GM18507 (cell line): ENCODE results near the gene MYO3B.

Source experiments
- DNase-seq: peaks from one replicate; pipeline ENCODE4 v3.0.0; 2011; ENCODE audit warnings: low read depth; ENCODE audit not compliant: insufficient read length; ENCODE audit errors: extremely low spot score
- FAIRE-seq: peaks from 2 replicates; lab custom pipeline; 2011; peaks lifted over from hg19 to GRCh38; lab: Jason Lieb, UNC

MYO3B gene

DNA sequence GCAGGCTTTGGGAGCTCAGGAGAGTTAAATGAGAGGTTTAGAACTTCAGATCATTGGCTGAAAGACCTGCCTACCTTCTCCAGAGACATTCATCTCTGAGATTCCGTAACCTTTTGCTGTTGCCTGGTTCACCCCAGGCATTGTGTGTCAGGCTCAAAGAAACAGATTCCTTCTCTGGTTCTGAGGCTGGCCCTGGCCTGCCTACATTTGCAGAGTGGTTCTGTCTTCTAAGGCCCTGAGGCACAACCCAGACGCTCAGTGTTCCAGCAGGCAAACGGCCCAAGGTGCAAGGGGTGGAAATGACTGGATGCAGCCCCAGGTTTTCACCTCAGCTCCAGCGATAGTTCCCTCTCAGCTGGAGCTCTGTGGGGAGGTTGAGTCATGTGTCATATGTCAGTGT, 48.3 kb downstream of the MYO3B start:
- FAIRE-seq (no peak), DNase-seq (no peak)

DNA sequence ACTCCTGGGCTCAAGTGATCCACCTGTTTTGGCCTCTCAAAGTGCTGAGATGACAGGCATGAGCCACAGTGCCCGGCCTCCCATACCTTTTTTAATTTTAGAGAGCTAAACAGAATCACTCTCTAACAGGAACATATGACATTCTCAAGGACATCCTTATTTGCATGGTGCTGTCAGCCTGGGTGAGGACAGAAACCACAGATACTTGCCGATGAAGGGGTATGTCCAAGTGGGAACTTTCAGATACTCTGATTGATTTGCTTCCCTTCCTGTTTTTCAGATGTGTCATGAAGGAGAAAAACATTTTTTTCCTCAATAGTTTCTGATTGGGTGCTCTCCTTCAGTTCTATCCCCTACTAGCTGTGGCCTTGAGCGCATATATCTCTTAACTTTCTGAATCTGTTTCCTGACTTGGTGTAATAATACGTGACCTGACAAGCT, 49.6 kb downstream of the MYO3B start:
- no peak for DNase-seq
- peak; percentile 91 for FAIRE-seq

DNA sequence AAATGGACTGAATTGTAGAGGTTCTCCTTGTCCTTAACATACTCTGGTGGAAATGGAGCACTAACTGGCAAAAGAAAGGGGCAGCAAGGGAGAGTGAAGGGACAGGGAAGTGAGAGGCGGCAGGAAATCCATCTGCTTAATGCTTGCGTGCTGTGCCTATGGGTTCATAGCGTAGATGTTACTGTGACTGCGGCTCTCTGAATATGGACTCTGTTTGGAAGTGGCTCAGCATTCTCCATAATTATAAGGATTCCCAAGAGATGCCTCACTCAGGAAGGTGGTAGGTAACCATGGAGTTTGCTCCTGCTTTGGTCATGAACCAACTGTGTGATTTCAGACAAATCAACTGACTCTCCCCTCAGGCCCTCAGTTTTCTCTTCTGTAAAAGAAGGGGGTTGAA, 50.0 kb downstream of the MYO3B start:
- FAIRE-seq (no peak), DNase-seq (no peak)

DNA sequence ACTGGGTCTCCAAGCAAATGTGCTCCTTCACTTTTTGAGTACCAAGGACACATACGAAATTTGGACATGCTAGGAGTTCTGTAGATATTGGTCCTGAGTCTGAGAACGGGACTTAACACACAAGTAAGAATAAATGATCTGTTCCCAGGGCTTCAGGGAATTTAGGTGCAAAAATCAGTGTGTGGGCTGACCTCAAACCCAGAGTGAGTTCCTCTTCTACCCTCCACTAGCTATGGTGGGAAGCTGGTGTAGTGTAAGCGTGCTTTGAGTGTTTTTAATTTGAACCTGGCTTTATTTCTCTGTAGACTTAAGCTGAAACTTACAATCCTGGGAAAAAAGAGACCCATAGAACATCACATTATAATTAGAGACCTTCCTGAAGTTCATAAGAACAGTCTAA, 50.5 kb downstream of the MYO3B start:
- DNase-seq, result no peak
- no peak for FAIRE-seq

DNA sequence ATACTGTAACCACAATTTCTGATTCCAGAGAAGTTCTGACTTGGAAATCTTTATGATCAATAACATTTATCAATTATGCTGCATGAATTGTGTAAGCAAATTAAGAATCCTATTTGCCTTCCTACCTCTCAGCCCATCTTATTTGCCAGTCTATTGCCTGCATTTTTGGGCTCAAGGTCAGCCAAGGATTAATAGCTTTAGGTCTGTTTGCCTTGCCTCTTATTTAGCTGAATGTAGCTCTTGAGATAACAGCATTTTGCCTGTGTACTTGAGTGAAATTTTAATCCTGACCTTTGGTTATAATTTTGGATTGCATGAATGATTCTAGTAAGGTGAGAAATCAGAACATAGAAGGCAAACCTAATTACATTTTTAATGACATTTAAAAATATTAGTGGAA, 51.2 kb downstream of the MYO3B start:
- FAIRE-seq, result no peak
- DNase-seq, result no peak

DNA sequence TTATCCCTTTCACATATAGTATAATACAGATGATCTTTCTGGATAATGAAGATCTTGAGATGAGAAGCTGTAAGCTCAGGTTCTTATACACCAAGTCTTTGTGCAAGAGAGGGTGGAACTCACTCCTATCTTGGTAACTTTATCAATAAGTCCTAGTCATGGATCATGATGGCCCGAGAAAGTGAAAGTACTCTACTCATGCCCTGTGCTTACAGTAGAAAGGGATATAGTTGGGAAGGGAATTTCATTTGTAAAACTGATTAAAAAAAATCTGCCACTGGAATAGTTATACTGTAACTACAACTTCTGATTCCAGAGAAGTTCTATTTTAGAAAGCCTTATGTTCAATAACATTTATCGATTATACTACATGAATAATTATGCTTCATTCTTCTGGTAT, 51.8 kb downstream of the MYO3B start:
- FAIRE-seq (no peak), DNase-seq (no peak)

DNA sequence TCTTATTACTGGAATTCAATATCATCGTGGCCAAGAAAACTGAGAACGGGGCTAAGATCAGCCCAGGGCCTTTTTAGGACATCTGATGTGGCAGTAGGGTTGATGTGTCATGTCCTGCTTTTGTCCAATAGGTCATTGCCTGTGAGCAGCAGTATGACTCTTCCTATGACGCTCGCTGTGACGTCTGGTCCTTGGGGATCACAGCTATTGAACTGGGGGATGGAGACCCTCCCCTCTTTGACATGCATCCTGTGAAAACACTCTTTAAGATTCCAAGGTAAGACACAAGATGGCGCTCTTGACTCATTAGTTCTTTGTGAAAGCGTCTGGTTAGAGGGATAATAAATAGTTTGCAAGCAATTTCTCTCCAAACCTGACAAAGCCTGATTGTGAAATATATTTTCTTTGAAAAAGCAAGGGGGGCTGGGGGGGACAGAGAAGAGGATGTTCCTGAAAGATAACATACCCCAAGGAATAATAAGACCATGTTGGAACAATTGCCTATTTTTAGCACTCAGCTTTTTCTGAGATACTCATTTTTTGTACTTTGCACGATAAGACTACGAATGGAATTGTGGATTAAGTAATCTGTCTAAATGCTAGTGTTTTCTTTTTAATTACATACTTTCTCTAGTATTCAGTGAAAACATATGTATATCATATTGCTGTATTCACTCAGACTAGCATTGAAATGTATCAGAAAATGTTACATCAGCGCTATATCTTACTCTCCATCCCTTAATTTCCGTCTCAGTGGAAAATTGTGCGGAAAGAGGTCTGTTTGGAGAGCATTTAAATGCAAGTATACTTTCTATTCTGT, 58.1 kb downstream of the MYO3B start:
- FAIRE-seq, result peak; percentile 78

DNA sequence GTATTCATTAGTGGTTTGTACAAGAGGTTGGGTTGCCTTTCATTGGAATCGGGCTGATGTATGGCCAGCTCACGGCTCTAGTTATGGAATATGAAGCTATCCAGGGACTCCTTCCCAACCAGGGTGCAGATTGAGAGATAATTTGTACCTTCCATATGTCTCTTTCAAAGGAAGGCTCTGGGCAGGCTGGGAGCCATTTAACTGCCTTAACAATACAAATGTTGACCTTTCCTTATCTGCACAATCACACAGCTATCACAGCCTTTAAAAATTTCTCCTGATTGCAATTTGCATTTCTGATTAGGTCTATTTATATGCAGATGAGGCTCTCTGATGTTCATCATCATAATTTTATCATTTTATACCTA, 58.7 kb downstream of the MYO3B start:
- no peak for DNase-seq
- no peak for FAIRE-seq

More for the DNA sequence above, 58.1 kb downstream of the MYO3B start:
- DNase-seq, result peak; percentile 5

DNA sequence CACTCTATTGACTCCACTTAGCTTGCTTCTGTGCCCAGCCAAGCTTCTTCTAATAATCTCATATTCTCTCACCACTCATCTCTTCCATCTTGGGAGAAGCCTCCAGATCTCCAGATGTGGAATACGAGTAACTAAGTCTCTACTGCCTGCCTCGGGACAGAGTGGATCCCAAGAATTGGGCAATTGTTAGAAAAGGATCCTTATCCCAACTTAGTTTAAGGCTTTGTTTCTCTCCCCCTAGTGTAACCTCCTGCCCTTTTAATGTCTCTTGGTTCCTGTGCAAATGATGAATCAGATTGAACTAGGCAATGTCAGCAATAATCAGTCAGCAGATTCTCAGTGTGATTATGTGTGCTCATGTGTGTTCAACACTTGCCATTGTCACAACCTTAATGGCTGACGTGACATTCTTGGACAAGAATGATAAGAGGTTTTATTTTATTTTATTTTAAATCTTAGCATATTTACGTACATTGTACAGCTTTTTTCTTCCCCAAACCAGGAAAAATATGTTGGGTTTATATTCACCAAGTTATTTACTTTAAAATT, 59.7 kb downstream of the MYO3B start:
- FAIRE-seq (no peak), DNase-seq (no peak)

DNA sequence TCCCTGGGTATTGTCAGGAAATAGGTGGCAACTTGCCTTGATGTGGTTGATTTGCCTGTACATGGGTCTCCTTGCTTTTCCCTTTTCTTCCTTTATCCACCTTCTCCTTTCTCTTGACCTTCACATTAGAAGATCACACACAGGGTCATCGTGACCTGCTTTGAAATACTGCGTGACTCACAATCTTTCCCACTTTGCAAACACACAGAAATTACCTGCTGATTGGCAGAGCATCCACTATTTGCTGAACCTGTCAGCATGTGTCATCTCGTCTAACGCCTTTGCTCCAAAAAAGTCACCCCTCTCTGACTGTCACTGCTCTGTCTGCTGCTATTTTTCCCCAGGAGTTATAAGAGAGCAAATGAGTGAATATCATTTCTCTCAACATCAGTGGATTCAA, 60.8 kb downstream of the MYO3B start:
- no peak for FAIRE-seq
- DNase-seq, result no peak

DNA sequence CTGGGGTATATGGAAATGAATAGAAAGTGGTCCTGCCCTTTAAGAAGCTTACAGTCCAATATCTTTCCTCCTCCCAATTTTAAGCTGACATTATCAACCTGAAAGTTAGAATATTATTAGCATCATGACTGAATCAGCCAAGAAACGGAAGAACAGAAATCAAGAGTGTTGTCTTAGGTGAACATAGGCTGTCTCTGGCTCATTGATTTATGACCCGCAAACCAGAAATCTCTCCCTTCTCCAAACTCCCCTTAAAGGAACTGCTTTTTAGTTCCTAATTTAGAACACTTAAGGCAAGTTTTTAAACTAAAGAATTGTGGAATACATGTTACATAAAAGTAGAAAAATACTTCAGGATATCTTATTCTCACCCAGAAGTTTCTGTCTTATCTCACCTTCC, 62.7 kb downstream of the MYO3B start:
- no peak for FAIRE-seq

DNA sequence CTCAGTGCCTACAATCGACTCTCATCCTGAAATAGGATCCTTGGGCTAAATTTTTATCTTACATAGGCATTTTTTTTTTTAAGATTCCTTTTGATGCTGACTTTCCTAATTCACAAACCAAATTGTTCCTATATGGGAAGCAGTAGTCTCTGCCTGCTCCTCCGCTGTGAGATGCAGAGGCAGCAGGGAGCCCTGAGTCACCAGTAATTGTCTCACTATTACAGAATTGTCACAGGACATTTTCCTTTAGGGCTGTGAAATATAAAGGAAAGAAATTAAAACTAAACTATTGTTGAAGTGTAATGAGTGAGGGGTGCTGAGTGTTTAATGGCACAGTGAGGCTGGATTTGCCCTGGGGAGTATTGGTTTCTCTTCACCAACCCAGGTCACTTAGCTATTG, 63.8 kb downstream of the MYO3B start:
- DNase-seq (no peak), FAIRE-seq (no peak)

More for the DNA sequence above, 62.7 kb downstream of the MYO3B start:
- DNase-seq, result no peak

DNA sequence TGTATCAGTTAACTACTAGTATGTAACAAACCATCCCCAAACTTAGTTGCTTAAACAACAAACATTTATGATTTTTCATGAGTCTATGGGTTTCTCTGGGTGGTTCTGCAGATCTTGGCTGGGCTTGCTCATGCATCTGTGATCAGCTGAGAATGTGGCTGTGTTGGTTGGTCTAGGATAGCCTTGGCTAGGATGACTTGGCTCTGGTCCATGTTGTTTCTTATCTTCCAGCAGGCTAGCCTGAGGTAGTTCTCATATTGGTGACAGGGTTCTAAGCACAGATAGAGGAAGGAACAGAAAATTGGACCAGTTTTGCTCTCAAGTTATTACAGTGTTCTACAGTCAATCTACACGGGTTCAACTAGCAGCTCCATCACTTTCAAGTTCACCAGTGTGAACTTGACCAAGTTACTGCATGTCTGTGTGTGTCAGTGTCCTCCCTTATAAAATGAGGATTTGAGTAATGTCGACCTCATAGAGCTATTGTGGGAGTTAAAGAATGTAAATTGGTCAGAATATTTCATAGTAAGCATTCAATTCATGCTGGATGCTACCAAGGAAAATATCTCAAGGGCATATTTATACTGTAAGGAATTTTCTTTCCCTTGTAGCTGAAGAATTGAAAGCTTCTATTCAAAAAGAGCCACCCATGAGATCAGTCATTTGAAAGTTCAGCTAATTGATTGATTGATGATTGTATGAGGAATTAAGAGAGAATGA, 65.3 kb downstream of the MYO3B start:
- FAIRE-seq (no peak), DNase-seq (no peak)

DNA sequence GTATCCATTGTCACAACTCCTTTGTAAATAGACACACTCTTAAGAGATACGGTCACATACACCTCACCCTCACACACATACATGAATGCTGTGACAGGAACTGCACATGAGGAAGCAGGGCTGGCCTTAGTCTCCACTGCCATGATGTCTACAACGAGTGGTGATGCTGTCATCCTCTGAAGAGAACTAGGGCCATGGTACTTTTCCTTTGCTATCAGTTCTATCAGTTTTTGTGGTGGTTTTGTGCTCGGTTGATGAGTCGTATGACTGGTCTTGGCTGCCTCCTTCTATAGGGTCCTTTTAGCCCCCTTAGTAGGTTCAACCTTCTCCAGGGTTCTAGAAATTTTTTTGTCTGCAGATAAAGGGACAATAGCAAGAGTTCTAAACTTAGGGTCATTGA, 66.0 kb downstream of the MYO3B start:
- FAIRE-seq (no peak), DNase-seq (no peak)

DNA sequence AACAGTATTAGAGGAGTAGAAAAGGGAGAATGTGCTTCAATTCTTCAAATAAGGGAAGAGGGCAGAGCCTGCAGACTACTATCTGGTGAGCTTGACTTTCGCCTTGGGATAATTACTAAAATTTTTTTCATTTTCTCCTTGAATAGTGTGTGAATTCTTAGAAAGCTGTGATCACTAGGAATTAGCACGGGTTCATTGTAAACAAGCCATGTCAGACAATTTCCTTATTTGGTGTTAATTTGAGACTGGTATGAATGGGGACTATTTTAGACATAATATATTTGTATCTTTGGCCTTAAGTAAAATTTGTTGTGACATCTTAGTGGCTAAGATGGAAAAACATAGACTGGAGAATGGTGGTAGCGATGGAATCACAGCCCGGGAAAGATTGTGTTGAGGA, 66.6 kb downstream of the MYO3B start:
- DNase-seq (no peak), FAIRE-seq (no peak)

DNA sequence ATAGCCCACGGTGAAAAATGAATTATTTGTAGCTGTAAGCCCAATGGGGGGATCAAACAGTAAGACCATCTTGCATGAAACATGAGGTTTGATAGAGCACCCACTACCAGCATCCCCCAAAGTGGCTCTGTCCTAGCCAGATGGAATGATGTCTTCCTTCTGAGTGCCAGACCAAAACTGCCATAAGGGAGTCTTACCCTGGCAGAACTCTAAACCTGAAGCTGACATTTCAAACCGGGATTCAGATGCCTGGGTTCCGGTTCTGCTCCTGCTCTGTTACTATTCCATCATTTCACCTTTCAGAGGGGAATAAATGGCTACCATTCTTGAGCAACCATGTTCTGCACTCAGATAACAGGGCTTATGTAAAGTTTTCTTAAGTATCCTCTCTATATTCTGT, 67.4 kb downstream of the MYO3B start:
- FAIRE-seq (no peak), DNase-seq (no peak)

DNA sequence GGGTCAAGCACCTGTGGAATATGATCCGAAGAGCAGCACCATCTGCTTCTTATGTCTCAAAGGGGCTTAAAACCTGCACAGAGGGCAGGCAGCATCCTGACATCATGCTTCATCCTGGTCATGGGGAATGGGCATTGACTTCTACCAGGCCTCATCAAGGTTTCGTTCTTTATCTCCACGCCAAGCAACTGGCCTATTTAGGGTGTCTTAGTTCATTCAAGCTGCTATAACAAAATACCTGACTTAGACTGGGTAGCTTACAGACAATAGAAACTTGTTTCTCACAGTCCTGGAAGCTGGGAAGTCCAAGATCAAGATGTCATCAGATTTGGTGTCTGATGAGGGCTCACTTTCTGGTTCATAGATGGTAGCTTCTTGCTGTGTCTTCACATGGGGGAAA, 69.4 kb downstream of the MYO3B start:
- no peak for FAIRE-seq
- no peak for DNase-seq

DNA sequence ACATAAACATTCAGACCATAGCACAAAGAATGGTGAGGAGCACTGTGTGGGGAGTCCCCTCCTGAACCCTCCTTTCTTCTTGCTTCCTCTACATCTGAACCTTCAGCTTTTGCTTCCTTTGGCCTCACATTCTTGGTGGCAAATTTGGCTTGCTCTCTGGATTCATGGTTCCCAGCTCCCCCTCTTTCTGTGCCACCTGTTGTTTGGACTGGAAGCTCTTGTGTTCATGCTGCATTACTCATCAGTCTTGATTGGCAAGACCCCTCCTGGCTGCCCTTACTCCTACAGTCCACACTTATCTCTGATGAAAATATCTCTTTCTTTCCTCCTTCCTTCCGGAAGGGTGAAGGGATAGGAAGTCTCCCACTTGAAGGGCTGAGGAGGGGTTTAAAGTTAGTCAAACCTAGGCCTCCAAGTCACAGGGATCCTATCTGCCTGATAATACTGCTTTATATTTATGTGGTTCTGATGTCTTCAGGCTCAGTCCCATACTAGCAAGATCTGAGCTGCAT, 70.0 kb downstream of the MYO3B start:
- no peak for FAIRE-seq
- DNase-seq, result no peak

DNA sequence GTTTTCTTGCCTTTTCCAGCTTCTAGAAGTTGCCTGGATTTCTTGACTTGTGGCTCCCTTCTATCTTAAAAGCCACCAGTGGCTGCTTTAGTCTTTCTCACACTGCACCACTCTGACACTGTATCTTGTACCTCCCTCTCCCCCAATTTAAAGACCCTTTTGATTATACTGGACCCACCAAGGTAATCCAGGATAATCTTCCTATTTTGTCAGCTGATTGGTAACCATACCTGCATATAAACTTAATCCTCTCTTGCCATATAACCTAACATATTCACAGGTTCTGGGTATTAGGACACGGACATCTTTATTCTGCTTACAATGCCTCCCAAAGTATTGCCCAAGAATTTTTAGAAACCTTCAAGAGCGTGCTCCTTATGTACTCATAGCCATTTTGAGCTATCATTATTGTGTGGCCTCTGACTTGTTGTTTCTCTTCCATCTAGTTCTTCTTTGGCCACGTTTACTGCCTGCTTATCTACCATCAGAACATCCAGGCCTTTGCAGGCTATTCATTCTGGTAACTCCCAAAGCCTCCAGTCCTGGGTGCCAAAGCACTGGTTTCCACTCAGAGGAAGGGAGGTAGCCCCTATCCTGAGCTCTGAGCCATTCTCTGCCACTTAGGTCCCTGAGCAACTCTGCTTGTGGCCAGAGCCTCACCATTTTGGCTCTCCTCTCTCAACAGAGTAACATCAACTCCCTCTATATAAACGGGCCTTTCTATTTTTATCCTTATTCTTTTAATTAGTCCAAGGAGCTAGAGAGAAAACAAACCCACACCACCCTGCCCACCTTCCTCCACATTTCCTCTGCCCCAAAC, 70.8 kb downstream of the MYO3B start:
- FAIRE-seq (no peak), DNase-seq (no peak)

DNA sequence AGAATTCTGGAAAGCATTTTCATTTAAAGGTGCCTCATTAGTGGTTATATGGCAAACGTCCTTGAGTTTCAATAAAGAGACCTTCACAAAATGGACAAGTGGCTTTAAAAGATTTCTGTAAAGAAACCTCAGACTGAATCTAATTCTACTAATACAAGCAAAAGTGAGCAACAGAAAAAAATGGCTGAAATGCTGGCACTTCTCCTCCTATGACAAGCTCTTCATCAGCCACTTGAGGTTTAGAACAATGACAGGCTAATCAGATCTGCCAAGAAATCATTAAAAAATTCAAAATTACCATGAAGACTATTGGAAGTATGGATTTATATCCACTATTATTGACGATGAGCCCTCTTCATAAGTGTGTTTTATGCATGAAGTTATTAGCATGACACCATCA, 71.8 kb downstream of the MYO3B start:
- no peak for FAIRE-seq
- no peak for DNase-seq
